GM12878 (cell line): ENCODE measurements around the gene GIPC3. TPM values are rescaled to one million over a fixed set of nuclear protein-coding genes. Genes with fewer than 3 reads are reported as not detected.

Experiments
- ATAC-seq: fragments of 200-7000 bp; cut with Tn5 transposase; 3 replicates; pipeline ENCODE4 v1.9.1; 2020; ENCODE audit warnings: mild to moderate bottlenecking, moderate library complexity
- BruUV-seq: library from RNA; stranded (reverse); fragments of 400-500 nt; replicated peaks from 2 replicates; lab custom pipeline; 2021; lab: Mats Ljungman, UMichigan
- CTCF ChIA-PET: fragments of 300-600 bp; sonication (Branson Sonifier 250); formaldehyde crosslinking; extraction: SDS; loops from one replicate; lab custom pipeline; 2021; ENCODE audit warnings: inconsistent platforms; lab: Yijun Ruan, JAX
- POLR2A ChIA-PET: fragments of 350-600 bp; formaldehyde crosslinking; extraction: SDS; loops from one replicate; lab custom pipeline; 2021; ENCODE audit warnings: inconsistent platforms; lab: Charles Lee
- RAD21 ChIA-PET: fragments of 300-600 bp; sonication (Branson Sonifier 250); formaldehyde crosslinking; loops from one replicate; lab custom pipeline; 2023; ENCODE audit warnings: antibody characterized with exemption; ENCODE audit not compliant: unreplicated experiment; lab: Charles Lee
- SMC1A ChIA-PET: fragments of 300-600 bp; sonication (Branson Sonifier 250); formaldehyde crosslinking; loops from one replicate; lab custom pipeline; 2023; ENCODE audit not compliant: unreplicated experiment, uncharacterized antibody; lab: Charles Lee
- DNase-seq: peaks from one replicate; pipeline ENCODE4 v3.0.0-alpha.2; 2011; ENCODE audit warnings: low read depth, low spot score
- FAIRE-seq: peaks from 3 replicates; lab custom pipeline; 2011; peaks lifted over from hg19 to GRCh38; lab: Jason Lieb, UNC
- H2AFZ ChIP-seq: 2 replicates; pipeline ENCODE4 v1.6.0; 2011; ENCODE audit warnings: low read depth, low read length, control low read depth; ENCODE audit not compliant: control insufficient read depth
- H3K27ac ChIP-seq: 2 replicates; pipeline ENCODE4 v1.5.1; 2011; ENCODE audit warnings: control low read depth; ENCODE audit not compliant: control insufficient read depth, insufficient read depth
- H3K27me3 ChIP-seq, 2 experiments: replicated peaks in 1 of 2; 2 replicates each; pipeline versions ENCODE4 v1.6.0 to v1.6.1; 2011; ENCODE audit warnings: low read length in 1 of 2; ENCODE audit not compliant: control insufficient read depth in 2 of 2, insufficient read depth in 2 of 2
- H3K36me3 ChIP-seq, 2 experiments: 2 replicates each; pipeline ENCODE4 v1.5.1; 2011; ENCODE audit warnings: low read length in 1 of 2; ENCODE audit not compliant: control insufficient read depth in 2 of 2, insufficient read depth in 2 of 2
- H3K4me1 ChIP-seq: 2 replicates; pipeline ENCODE4 v1.6.1; 2011; ENCODE audit warnings: mild to moderate bottlenecking, low read length, moderate library complexity, mixed read lengths; ENCODE audit not compliant: control insufficient read depth, insufficient read depth
- H3K4me2 ChIP-seq: 2 replicates; pipeline ENCODE4 v1.6.0; 2011; ENCODE audit warnings: control low read depth; ENCODE audit not compliant: control insufficient read depth, insufficient read depth
- H3K4me3 ChIP-seq: fragments of 200-600 bp; sonication (generic); 2 replicates; pipeline ENCODE4 v1.5.1; 2016
- H3K79me2 ChIP-seq: 2 replicates; pipeline ENCODE4 v1.6.0; 2011; ENCODE audit warnings: low read length; ENCODE audit not compliant: control insufficient read depth, insufficient read depth
- H3K9ac ChIP-seq: 2 replicates; pipeline ENCODE4 v1.8.0; 2011; ENCODE audit warnings: low read length, control low read depth, mixed read lengths; ENCODE audit not compliant: control insufficient read depth, insufficient read depth
- H3K9me3 ChIP-seq: replicated peaks from 3 replicates; pipeline ENCODE4 v1.5.1; 2011; ENCODE audit warnings: mild to moderate bottlenecking, low read length; ENCODE audit not compliant: control insufficient read depth, insufficient read depth
- H4K20me1 ChIP-seq: 2 replicates; pipeline ENCODE4 v1.6.0; 2011; ENCODE audit not compliant: control insufficient read depth, insufficient read depth
- CHD2 ChIP-seq: IDR thresholded peaks from 2 replicates; pipeline ENCODE4 v1.6.1; 2011; ENCODE audit warnings: low read depth, low read length, improper control_type of control experiment, borderline replicate concordance
- CHD4 ChIP-seq: fragments of 200-600 bp; sonication (generic); IDR thresholded peaks from 2 replicates; pipeline ENCODE4 v1.6.1; 2016; ENCODE audit warnings: mild to moderate bottlenecking
- CTCF ChIP-seq, 3 experiments: IDR thresholded peaks in 2 of 3; conservative IDR thresholded peaks in 1 of 3; 2 replicates each; pipeline ENCODE4 v1.5.1; 2011; ENCODE audit warnings: low read depth in 3 of 3, low read length in 3 of 3, mild to moderate bottlenecking in 3 of 3, control low read depth in 2 of 3, moderate library complexity in 2 of 3, inconsistent platforms in 1 of 3, mixed read lengths in 1 of 3; ENCODE audit not compliant: control insufficient read depth in 2 of 3, insufficient read depth in 1 of 3; ENCODE audit errors: extremely low read depth in 1 of 3
- RFX5 ChIP-seq: IDR thresholded peaks from 2 replicates; pipeline ENCODE4 v1.6.1; 2011; ENCODE audit warnings: low read depth, low read length, improper control_type of control experiment
- ZNF207 ChIP-seq: fragments of 450-650 bp; IDR thresholded peaks from 2 replicates; pipeline ENCODE4 v1.6.1; 2014; ENCODE audit warnings: antibody characterized with exemption, mild to moderate bottlenecking, borderline replicate concordance
- WGBS: methylation state at CpG from one replicate; pipeline ENCODE4 v1.1.6; 2016; ENCODE audit warnings: low lambda C conversion rate; ENCODE audit not compliant: insufficient replicate concordance, insufficient coverage; ENCODE audit errors: missing lambda C conversion rate; 5-methylcytosine and 5-hydroxymethylcytosine counted together
- in situ Hi-C: fragments of 300-500 bp; cut with MboI; formaldehyde crosslinking; loops from 9 replicates; pipeline ENCODE4 v1.14.3; 2018; ENCODE audit warnings: mixed read lengths
- intact Hi-C: fragments of 100-400 bp; cut with micrococcal nuclease; formaldehyde crosslinking; loops from one replicate; pipeline ENCODE4 v1.14.2; 2022; ENCODE audit not compliant: unreplicated experiment
- polyA plus RNA-seq, 11 experiments: library from polyadenylated mRNA; depleted of rRNA in 4 of 11; unstranded in 6 of 11; stranded (reverse) in 5 of 11; fragments of >200 nt; fragmentation: Nextera tagmentation in 4 of 11; fragmentation: Illumina TruSeq in 1 of 11; extraction: Ambion mirVana in 4 of 11; extraction: Trizol in 1 of 11; gene quantifications; 1 replicate in 1 of 11; 2 replicates in 10 of 11; pipeline versions ENCODE4 v1.2.1 to v1.2.3, GENCODE V29; 2011 to 2016; ENCODE audit warnings: inconsistent platforms in 2 of 11, missing spikeins in 2 of 11, low read depth in 1 of 11
- total RNA-seq, 4 experiments: library from RNA; depleted of rRNA in 3 of 4; stranded (reverse); fragments of >200 nt in 3 of 4; fragmentation: Illumina TruSeq in 1 of 4; extraction: Trizol in 1 of 4; gene quantifications; 2 replicates each; pipeline versions ENCODE4 v1.2.1 to v1.2.3, GENCODE V29; 2013 to 2021

Gene GIPC3
- total and polyA plus RNA-seq, 10 of the 15 experiments (the other 5 are each of a cell fraction or from before 2014, with no cell fraction given) = not detected

GRCh38 chr19:3599776-3600187 lies 14.5 kb downstream of the GIPC3 start:
- DNase-seq (no peak), FAIRE-seq (no peak), ATAC-seq (no peak)
- no peaks in the 10 kb centered on the region for H4K20me1 ChIP-seq
- SMC1A ChIA-PET = no interaction called here
- TF ChIP-seq CTCF (IDR thresholded peaks at IDR 0.05 in 2 of 3, conservative IDR thresholded peaks at IDR 0.05 in 1 of 3; ENCODE audit: control insufficient read depth in 2 of 3, extremely low read depth in 1 of 3, insufficient read depth in 1 of 3, low read depth in 3 of 3, low read length in 3 of 3) = 0 out of 6 replicates have a peak, but pooled peaks of 1 of the 3 experiments have one; percentile 2
- TF ChIP-seq ZNF207 = no peak
- no peak for TF ChIP-seq CHD2
- no peaks in the 10 kb centered on the region for H3K79me2 ChIP-seq
- H3K36me3 ChIP-seq = no peaks in the 10 kb centered on the region
- H3K4me3 ChIP-seq = no peak overlapping the region
- H3K27me3 ChIP-seq = no peaks in the 10 kb centered on the region
- no peak overlapping the region for H2AFZ ChIP-seq
- RAD21 ChIA-PET = no interaction called here
- peaks cover 3% of the 10 kb centered on the region for H3K4me1 ChIP-seq
- POLR2A ChIA-PET = no interaction called here
- intact Hi-C loops (no loop called here), in situ Hi-C loops (no loop called here)
- H3K27ac ChIP-seq = no peak overlapping the region
- no peak overlapping the region for H3K9ac ChIP-seq
- WGBS = 75% methylated on average over 25 of the region's 28 CpGs
- H3K4me2 ChIP-seq = no peak overlapping the region
- no TSS peak for BruUV-seq
- CTCF ChIA-PET = no interaction called here
- H3K9me3 ChIP-seq = no peaks in the 10 kb centered on the region

- CTCF ChIA-PET = no interaction called here
- Histone ChIP-seq H3K9ac (no peak overlapping the region), H3K4me1 (peaks cover 12% of the 10 kb centered on the region), H4K20me1 (no peaks in the 10 kb centered on the region), H3K27me3 (no peaks in the 10 kb centered on the region), H3K27ac (no peak overlapping the region), H3K36me3 (no peaks in the 10 kb centered on the region), H3K79me2 (no peaks in the 10 kb centered on the region), H3K4me2 (no peak overlapping the region), H3K4me3 (no peak overlapping the region), H2AFZ (no peak overlapping the region), H3K9me3 (no peaks in the 10 kb centered on the region)
- POLR2A ChIA-PET = interaction anchor here (0.5 kb wide), 1 partner anchor 47 kb away, joined by 4 read pairs; no protein-coding TSS in a partner anchor
- intact Hi-C loops = no loop called here
- BruUV-seq = no TSS peak
- 65% methylated on average over 12 of the region's 12 CpGs for WGBS
- TF ChIP-seq RFX5 (no peak), CHD4 (no peak)
- in situ Hi-C loops = no loop called here
- RAD21 ChIA-PET = no interaction called here
- FAIRE-seq (no peak), DNase-seq (no peak), ATAC-seq (no peak)
- SMC1A ChIA-PET = no interaction called here
Observed at GRCh38 chr19:3601021-3601420, 15.7 kb downstream of the GIPC3 start.
